Vagina (tissue), 2 donors: ENCODE results near the gene PIK3C2B. TPM values are rescaled to one million over a fixed set of nuclear protein-coding genes. Genes with fewer than 3 reads are reported as not detected.
A peak's percentile ranks its signal among the peaks of the same experiment; 100 is the strongest.

ENCODE experiments used
- DNase-seq, 2 donors: peaks; one replicate each; pipeline ENCODE4 v3.0.0-alpha.2; 2017; ENCODE audit errors: extremely low spot score in 2 of 2
- H3K27ac ChIP-seq: fragments of 200-600 bp; sonication (generic); one replicate; pipeline ENCODE4 v1.5.1; 2019
- H3K27me3 ChIP-seq: fragments of 200-600 bp; sonication (generic); one replicate; pipeline ENCODE4 v1.5.1; 2019
- H3K36me3 ChIP-seq, 2 donors: fragments of 200-600 bp; sonication (generic); one replicate each; pipeline ENCODE4 v1.5.1; 2017 to 2019
- H3K4me1 ChIP-seq: fragments of 200-600 bp; sonication (generic); one replicate; pipeline ENCODE4 v1.5.1; 2019
- H3K4me3 ChIP-seq, 2 donors: fragments of 200-600 bp; sonication (generic); 1 replicate in 1 of 2; 2 replicates in 1 of 2; pipeline ENCODE4 v1.5.1; 2016 to 2019
- H3K9me3 ChIP-seq: fragments of 200-600 bp; sonication (generic); one replicate; pipeline ENCODE4 v1.5.1; 2019
- CTCF ChIP-seq, 3 experiments: fragments of 450-650 bp in 2 of 3; fragments of 200-600 bp in 1 of 3; sonication (generic) in 1 of 3; IDR thresholded peaks; one replicate each; pipeline ENCODE4 v1.5.1; 2017 to 2019; ENCODE audit warnings: antibody characterized with exemption in 3 of 3, mild to moderate bottlenecking in 2 of 3, moderate library complexity in 2 of 3
- POLR2A ChIP-seq, 2 donors: fragments of 450-650 bp; IDR thresholded peaks; one replicate each; pipeline ENCODE4 v1.6.1; 2017; ENCODE audit warnings: antibody characterized with exemption in 2 of 2, mild to moderate bottlenecking in 2 of 2, moderate library complexity in 2 of 2
- POLR2AphosphoS5 ChIP-seq, 2 donors: sonication (generic); formaldehyde crosslinking; IDR thresholded peaks; one replicate each; pipeline ENCODE4 v1.9.0; 2017; ENCODE audit warnings: antibody characterized with exemption in 2 of 2, mild to moderate bottlenecking in 2 of 2, low read depth in 1 of 2; ENCODE audit not compliant: insufficient read depth in 1 of 2
- intact Hi-C: fragments of 100-400 bp; cut with DNase I; formaldehyde crosslinking; loops from one replicate; pipeline ENCODE4 v1.15.1; 2023
- total RNA-seq: library from RNA; depleted of rRNA; stranded (reverse); fragments of >200 nt; gene quantifications from one replicate; pipeline ENCODE4 v1.2.3, GENCODE V29; 2016

The PIK3C2B gene
- total RNA-seq, 1 donor from 2014 or later = 52.1 TPM

- H3K27me3 ChIP-seq = no peaks in the 10 kb centered on the region
- no peak for DNase-seq
- intact Hi-C loops = no loop called here
- peaks cover 0 to 5% of the 10 kb centered on the region in 2 donors for H3K36me3 ChIP-seq
- TF ChIP-seq POLR2A (IDR thresholded peaks at IDR 0.05) (no peak), CTCF (IDR thresholded peaks at IDR 0.05) (no peak), POLR2AphosphoS5 (IDR thresholded peaks at IDR 0.05; ENCODE audit: insufficient read depth in 1 of 2, low read depth in 1 of 2) (no peak)
- no peak overlapping the region for H3K4me3 ChIP-seq
- H3K9me3 ChIP-seq = no peaks in the 10 kb centered on the region
- H3K27ac ChIP-seq = no peak overlapping the region
- H3K4me1 ChIP-seq = peaks cover 31% of the 10 kb centered on the region
Observed at GRCh38 chr1:204449678-204450280, 44.8 kb downstream of the PIK3C2B start.

- peaks cover 0 to 6% of the 10 kb centered on the region in 2 donors for H3K36me3 ChIP-seq
- no peak for DNase-seq
- H3K27me3 ChIP-seq = no peaks in the 10 kb centered on the region
- peak overlapping the region; percentile 4 for H3K27ac ChIP-seq
- H3K4me1 ChIP-seq = peaks cover 37% of the 10 kb centered on the region
- intact Hi-C loops = no loop called here
- TF ChIP-seq POLR2A (IDR thresholded peaks at IDR 0.05) (no peak), POLR2AphosphoS5 (IDR thresholded peaks at IDR 0.05; ENCODE audit: insufficient read depth in 1 of 2, low read depth in 1 of 2) (no peak), CTCF (IDR thresholded peaks at IDR 0.05) (no peak)
- no peaks in the 10 kb centered on the region for H3K9me3 ChIP-seq
- H3K4me3 ChIP-seq = no peak overlapping the region
Observed at GRCh38 chr1:204448991-204449677, 45.5 kb downstream of the PIK3C2B start.

GRCh38 chr1:204448344-204448964 is 46.2 kb downstream of the PIK3C2B start:
- no peaks in the 10 kb centered on the region for H3K9me3 ChIP-seq
- no peaks in the 10 kb centered on the region for H3K27me3 ChIP-seq
- H3K4me1 ChIP-seq = peaks cover 43% of the 10 kb centered on the region
- H3K27ac ChIP-seq = peak overlapping the region; percentile 4
- TF ChIP-seq CTCF (IDR thresholded peaks at IDR 0.05) = no peak
- TF ChIP-seq POLR2AphosphoS5 (IDR thresholded peaks at IDR 0.05; ENCODE audit: insufficient read depth in 1 of 2, low read depth in 1 of 2) = no peak
- no peak for TF ChIP-seq POLR2A (IDR thresholded peaks at IDR 0.05)
- peaks cover 0 to 13% of the 10 kb centered on the region in 2 donors for H3K36me3 ChIP-seq
- no peak overlapping the region for H3K4me3 ChIP-seq
- DNase-seq = no peak
- intact Hi-C loops = no loop called here

- intact Hi-C loops = no loop called here
- H3K9me3 ChIP-seq = no peaks in the 10 kb centered on the region
- peaks cover 50% of the 10 kb centered on the region for H3K4me1 ChIP-seq
- no peaks in the 10 kb centered on the region for H3K27me3 ChIP-seq
- peaks cover 0 to 15% of the 10 kb centered on the region in 2 donors for H3K36me3 ChIP-seq
- no peak for TF ChIP-seq POLR2AphosphoS5 (IDR thresholded peaks at IDR 0.05; ENCODE audit: insufficient read depth in 1 of 2, low read depth in 1 of 2)
- no peak for TF ChIP-seq CTCF (IDR thresholded peaks at IDR 0.05)
- H3K4me3 ChIP-seq = no peak overlapping the region
- H3K27ac ChIP-seq = no peak overlapping the region
- DNase-seq = no peak
Observed at GRCh38 chr1:204447736-204448135, 46.9 kb downstream of the PIK3C2B start.

- Histone ChIP-seq H3K36me3 (peaks cover 0 to 21% of the 10 kb centered on the region in 2 donors), H3K4me3 (no peak overlapping the region), H3K9me3 (no peaks in the 10 kb centered on the region), H3K4me1 (peaks cover 55% of the 10 kb centered on the region), H3K27me3 (no peaks in the 10 kb centered on the region), H3K27ac (no peak overlapping the region)
- intact Hi-C loops = no loop called here
- no peak for TF ChIP-seq POLR2AphosphoS5 (IDR thresholded peaks at IDR 0.05; ENCODE audit: insufficient read depth in 1 of 2, low read depth in 1 of 2)
- no peak for DNase-seq
Observed at GRCh38 chr1:204447190-204447589, 47.4 kb downstream of the PIK3C2B start.
